DMS153 treated with DMSO at 0.1 percent for 48 hours (cell line): ENCODE data around the gene MIOX.

Experiments
- DNase-seq: peaks from one replicate; lab custom pipeline; 2025; ENCODE audit not compliant: unreplicated experiment; lab: John Stamatoyannopoulos, UW

Gene MIOX

GRCh38 chr22:50486561-50487289, at the start of gene MIOX:
Gene MIOX (plus strand): TSS chr22:50486859. CDS start chr22:50486898, 39 bp downstream.
- DNase-seq: no peak

- no peak for DNase-seq
These were observed 49.0 kb upstream of the MIOX start for GRCh38 chr22:50437511-50438304.

GRCh38 chr22:50438305-50439275, 48.1 kb upstream of the MIOX start:
- DNase-seq: no peak

GRCh38 chr22:50439314-50439870, 47.3 kb upstream of the MIOX start:
- no peak for DNase-seq

- DNase-seq: no peak
These were observed 46.8 kb upstream of the MIOX start for GRCh38 chr22:50439871-50440331.

GRCh38 chr22:50440544-50441249, 46.0 kb upstream of the MIOX start:
- DNase-seq: no peak

- DNase-seq: no peak
These were observed 45.1 kb upstream of the MIOX start for GRCh38 chr22:50441428-50441993.

GRCh38 chr22:50443197-50443596, 43.5 kb upstream of the MIOX start:
- no peak for DNase-seq

- no peak for DNase-seq
These were observed 42.6 kb upstream of the MIOX start for GRCh38 chr22:50443801-50444625.

GRCh38 chr22:50444663-50445062, 42.0 kb upstream of the MIOX start:
- no peak for DNase-seq

GRCh38 chr22:50445071-50445879, 41.4 kb upstream of the MIOX start:
- DNase-seq: no peak

GRCh38 chr22:50445880-50446707, 40.6 kb upstream of the MIOX start:
- DNase-seq: no peak

GRCh38 chr22:50446708-50447575, 39.7 kb upstream of the MIOX start:
- no peak for DNase-seq

- no peak for DNase-seq
These were observed 38.8 kb upstream of the MIOX start for GRCh38 chr22:50447576-50448551.

GRCh38 chr22:50452649-50453048, 34.0 kb upstream of the MIOX start:
- no peak for DNase-seq
